Dermis microvascular lymphatic vessel endothelial cell (primary cell): ENCODE data around the gene APOL6. TPM values are rescaled to one million over a fixed set of nuclear protein-coding genes. Genes with fewer than 3 reads are reported as not detected.
"Not testable (repeated sequence)": the region's sequence is repeated elsewhere in the genome, so short reads cannot be mapped to it uniquely, and the experiment has no call there.

Experiments used
- DNase-seq, 2 donors: peaks; one replicate each; pipeline versions ENCODE4 v3.0.0 to v3.0.0-alpha.2; 2010; ENCODE audit warnings: low read depth in 2 of 2
- total RNA-seq: library from RNA; depleted of rRNA; stranded (reverse); fragments of >200 nt; gene quantifications from 2 replicates; pipeline ENCODE4 v1.2.1, GENCODE V29; 2014

APOL6 gene
- total RNA-seq, 1 donor from 2014 or later: 8.7 TPM

DNA sequence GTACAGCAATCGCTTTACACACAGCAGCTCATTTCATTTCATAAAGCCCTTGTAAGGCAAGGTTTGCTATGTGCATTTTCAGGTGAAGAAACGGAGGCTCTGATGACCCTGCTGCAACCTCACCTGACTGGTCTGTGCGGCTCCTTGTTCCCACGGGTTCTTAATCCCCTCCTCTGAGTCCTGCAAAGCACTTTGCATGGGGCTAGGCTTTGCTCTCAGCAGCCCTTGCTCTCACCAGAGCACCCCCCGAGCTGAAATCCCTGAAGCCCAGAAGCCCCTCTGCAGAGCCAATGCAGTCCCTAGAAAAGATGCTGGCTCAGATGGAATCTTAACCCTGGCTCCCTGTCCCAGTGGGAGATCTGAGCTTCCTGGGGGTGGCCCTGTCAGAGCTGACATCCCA, 11.0 kb upstream of the APOL6 start:
- DNase-seq: no peak

DNA sequence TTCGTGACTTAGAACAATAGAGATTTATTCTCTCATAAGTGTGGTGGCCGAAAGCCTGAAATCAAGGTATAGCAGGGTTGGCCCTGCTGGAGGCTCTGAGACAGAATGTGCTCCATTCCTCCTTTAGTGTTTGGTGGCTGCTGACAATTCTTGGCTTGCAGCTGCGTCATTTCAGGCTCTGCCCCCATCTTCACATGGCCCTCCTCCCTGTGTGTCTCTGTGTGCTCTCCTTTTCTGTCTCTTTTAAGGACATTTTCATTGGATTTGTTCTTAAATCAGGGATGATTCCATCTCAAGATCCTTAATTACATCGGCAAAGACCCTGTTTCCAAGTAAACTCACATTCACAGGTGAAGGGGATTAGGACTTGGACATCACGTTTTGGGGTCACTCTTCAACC, 10.2 kb upstream of the APOL6 start:
- no peak for DNase-seq

- peak in 1 of 2 donors; percentile 18 for DNase-seq
Observed at GRCh38 chr22:35638410-35638809, 9.8 kb upstream of the APOL6 start.

GRCh38 chr22:35641494-35642120, 6.6 kb upstream of the APOL6 start:
- no peak for DNase-seq

DNA sequence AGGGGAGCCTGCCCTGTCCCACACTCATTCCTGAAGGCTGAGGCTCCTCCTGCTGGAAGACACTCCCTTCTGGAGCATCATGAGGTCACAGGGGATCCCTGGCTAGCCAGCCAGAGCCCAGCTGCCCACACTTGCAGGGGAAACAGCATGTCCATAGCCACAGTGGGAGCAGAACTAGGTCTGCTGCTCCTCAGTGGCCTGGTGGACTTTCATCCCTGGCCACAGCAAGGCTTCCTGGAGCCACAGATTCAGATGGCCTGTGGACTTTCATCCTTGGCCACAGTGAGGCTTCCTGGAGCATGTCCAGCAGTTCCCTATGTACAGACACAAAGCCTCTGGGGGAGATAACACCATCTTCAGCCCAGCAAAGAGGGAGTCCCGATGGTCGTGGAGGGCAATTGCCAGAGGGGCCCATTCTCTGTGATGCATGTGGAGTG, 5.9 kb upstream of the APOL6 start:
- no peak for DNase-seq

DNA sequence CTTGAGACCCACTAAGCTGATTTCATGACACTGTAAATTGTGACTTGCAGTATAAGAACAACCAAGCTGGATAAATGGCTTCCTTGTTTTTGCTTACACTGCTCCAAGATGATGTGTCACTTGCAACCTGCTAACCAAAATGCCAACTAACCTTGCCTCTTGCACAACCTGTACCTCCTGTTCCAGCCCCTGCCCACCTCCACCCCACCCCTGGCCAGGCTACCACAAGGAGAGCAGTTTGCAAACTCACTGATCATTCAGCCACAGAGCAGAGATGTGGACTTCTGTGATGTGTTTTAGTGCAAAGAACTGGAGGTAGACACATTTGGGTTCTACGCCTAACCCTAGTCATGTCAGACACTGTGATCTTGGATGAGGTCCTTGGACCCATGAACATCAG, 4.3 kb upstream of the APOL6 start:
- DNase-seq: no peak

- DNase-seq: no peak
Observed at GRCh38 chr22:35645646-35646045, 2.6 kb upstream of the APOL6 start.

DNA sequence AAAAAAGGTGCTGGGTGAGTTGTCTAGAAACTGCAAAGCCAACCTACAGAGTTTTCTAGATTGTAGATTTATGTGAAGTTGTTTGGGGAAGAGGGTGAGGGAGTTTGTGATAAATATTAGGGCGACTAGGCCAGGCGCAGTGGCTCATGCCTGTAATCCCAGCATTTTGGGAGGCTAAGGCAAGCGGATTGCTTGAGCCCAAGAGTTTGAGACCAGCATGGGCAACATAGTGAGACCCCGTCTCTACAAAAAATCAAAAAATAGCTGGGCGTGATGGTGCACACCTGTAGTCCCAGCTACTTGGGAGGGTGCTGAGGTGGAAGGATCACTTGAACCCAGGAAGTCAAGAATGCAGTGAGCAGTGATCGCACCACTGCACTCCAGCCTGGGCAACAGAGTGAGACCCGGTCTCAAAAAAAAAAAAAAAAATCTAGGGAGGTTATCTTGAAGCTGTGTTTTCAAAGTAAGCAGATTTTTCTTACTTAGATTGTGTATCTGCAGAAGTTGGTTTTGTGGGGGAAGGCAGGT, 844 bp downstream of the APOL6 start:
- DNase-seq: no peak

- DNase-seq: no peak
Observed at GRCh38 chr22:35649636-35650250, 1.5 kb downstream of the APOL6 start.

GRCh38 chr22:35651085-35651484, 2.8 kb downstream of the APOL6 start:
- no peak for DNase-seq

- DNase-seq: no peak
Observed at GRCh38 chr22:35653824-35654223, 5.6 kb downstream of the APOL6 start.

DNA sequence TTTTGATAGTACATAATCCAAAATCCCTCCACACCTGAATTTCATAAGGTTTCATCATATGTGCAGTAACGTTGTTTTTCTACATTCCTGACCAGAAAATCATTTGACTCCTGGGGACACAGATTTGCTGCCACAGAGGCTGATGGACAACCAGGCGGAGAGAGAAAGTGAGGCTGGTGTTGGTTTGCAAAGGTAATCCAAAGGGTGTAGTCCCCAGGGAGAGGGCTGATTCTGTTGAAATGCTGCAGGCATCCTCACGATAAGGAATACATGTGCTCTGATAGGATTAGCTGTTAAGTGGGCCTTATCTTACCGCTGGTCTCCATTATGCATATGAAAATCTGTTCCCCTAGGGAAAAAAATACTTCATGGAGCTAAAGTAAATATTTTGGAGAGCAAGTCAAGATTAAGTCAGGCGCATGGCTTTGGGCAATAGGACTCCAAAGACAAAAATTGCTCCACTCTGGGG, 8.1 kb downstream of the APOL6 start:
- no peak for DNase-seq

GRCh38 chr22:35657571-35658312, 9.5 kb downstream of the APOL6 start:
- DNase-seq: no peak

GRCh38 chr22:35660291-35661127, 12.3 kb downstream of the APOL6 start:
- peak in 1 of 2 donors; percentile 19 for DNase-seq

DNA sequence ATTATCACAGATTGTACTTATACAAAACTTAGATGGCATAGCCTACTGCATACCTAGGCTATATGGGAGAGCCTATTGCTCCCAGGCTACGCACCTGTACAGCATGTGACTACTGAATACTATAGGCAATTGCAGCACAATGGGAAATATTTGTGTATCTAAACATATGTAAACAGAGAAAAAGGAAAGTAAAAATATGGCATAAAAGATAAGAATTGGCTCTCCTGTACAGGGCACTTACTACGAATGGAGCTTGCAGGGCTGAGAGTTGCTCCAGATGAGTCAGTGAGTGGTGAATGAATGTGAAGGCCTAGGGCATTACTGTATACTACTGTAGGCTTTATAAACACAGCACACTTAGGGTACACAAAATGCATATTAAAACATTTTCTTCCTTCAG, 13.2 kb downstream of the APOL6 start:
- no peak for DNase-seq

- no peak for DNase-seq
Observed at GRCh38 chr22:35662914-35663313, 14.7 kb downstream of the APOL6 start.

DNA sequence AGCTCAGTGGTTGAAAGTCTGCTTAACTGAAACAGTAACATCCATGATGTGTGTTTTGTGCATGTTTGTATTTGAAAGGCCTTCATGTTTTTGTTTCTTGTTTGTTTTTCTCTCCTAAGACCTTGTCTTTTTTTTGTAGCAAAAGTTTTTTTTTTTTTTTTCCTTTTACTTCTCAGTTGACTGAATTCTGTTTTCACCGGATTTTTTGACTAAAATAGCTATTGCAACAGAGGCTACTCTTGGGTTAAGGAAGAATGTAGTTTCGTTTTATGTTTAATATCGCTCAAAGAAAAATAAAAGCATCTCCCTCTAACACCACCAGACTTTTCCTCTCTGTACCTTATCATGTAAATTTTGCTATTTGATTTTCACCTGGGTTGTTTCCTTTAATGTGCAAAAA, 15.1 kb downstream of the APOL6 start:
- DNase-seq: no peak

DNA sequence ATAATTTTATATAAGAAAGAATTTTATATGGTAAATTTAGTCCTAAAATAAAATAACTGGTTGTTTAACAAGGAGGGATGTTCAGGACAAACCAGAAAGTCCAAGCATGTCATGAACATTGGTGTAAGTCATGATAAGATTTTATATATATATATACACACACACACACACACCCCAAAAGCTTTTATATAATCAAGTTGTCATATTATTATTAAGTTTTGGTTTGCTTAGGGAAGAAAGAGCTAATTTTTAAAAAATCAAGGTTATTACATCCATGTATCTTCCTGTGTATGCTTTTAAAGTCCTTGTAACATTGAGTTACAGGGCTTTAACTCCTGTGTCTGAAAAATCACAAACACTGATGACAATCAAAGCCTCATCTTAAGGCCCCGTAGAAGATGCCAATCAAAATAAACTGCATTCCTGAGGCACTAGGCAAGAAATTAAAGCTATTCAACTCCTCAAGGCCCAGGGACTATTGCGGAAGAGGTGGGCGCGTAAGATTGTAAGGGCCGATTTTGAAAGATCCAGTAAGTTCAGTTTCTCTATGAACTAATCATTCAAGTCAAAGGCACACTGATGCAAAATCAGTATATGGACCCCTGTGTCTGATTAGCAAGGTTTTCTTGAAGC, 16.8 kb downstream of the APOL6 start:
- DNase-seq: no peak

- not testable (repeated sequence) for DNase-seq
Observed at GRCh38 chr22:35666699-35667098, 18.5 kb downstream of the APOL6 start.

GRCh38 chr22:35674335-35674734, 26.1 kb downstream of the APOL6 start:
- DNase-seq: no peak

DNA sequence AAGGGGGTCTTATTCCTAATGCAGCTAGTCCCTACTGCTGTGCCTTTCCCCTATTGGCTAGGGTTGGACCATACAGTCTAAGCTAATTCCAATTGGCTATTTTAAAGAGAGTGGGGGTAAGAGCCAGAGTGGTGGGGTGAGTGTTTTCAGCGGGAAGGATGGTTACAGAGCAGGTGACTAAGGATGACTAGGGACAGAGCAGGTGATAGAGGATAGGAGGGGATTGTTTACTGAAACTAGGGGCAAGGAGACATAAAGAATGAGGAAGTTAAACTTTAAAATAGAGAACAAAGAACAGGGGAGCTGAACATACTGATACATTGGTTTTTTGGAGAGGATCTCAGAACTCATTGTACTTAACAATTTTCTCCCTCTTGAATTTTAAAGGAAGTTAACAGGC, 27.8 kb downstream of the APOL6 start:
- DNase-seq: not testable (repeated sequence)
